ENCODE data around the gene MFRP. TPM values are rescaled to one million over a fixed set of nuclear protein-coding genes. Genes with fewer than 3 reads are reported as not detected.

The MFRP gene
- total RNA-seq, 1 experiment from 2014 or later = not detected

DNA sequence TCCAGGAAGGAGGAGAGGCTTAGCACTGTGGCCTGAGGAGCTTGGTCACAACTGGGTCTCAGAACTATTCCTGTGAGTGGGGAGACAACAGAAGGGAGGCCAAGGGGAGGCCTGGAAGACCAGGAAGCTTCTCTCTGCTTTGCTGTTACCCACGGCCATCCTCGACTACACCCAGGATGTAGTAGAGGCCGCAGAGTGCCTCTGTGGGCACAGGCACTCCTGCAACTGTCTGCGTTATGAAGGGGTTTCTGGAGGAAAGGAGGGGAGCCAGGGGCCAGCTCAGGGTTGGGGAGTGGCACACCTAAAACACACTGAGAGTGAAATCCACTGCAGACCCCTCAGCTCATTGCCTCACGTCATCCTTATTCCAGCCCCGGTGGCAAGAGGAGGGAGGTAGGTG, 3.8 kb upstream of the MFRP start:
- ChIA-PET POLR2A (no interaction called here), CTCF (interaction anchor here (0.6 to 1.7 kb wide), 4 partner anchors 10 to 125 kb away, joined by 3 to 9 read pairs (median 5); no protein-coding TSS in a partner anchor)
- no peak overlapping the region for H3K27ac Mint-ChIP-seq
- ATAC-seq (no peak), DNase-seq (ENCODE audit: low spot score) (no peak)
- H3K36me3 Mint-ChIP-seq = no peaks in the 10 kb centered on the region
- H3K4me1 Mint-ChIP-seq = peaks cover 6% of the 10 kb centered on the region
- TF ChIP-seq TCF7 (CRISPR knock-in tag; IDR thresholded peaks at IDR 0.05; ENCODE audit: low read depth) (no peak), TEAD4 (CRISPR knock-in tag; IDR thresholded peaks at IDR 0.05) (no peak), CBFB (CRISPR knock-in tag; IDR thresholded peaks at IDR 0.05; ENCODE audit: low read depth) (no peak), ZBTB21 (CRISPR knock-in tag; IDR thresholded peaks at IDR 0.05; ENCODE audit: borderline replicate concordance) (no peak), ZNF138 (CRISPR knock-in tag; conservative IDR thresholded peaks at IDR 0.05) (no peak), ZNF423 (CRISPR knock-in tag; IDR thresholded peaks at IDR 0.05) (no peak)
- TF ChIP-seq, protein P1, sequence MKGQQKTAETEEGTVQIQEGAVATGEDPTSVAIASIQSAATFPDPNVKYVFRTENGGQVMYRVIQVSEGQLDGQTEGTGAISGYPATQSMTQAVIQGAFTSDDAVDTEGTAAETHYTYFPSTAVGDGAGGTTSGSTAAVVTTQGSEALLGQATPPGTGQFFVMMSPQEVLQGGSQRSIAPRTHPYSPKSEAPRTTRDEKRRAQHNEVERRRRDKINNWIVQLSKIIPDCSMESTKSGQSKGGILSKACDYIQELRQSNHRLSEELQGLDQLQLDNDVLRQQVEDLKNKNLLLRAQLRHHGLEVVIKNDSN (CRISPR knock-in tag; IDR thresholded peaks at IDR 0.05) = no peak
- TF ChIP-seq, protein P2, sequence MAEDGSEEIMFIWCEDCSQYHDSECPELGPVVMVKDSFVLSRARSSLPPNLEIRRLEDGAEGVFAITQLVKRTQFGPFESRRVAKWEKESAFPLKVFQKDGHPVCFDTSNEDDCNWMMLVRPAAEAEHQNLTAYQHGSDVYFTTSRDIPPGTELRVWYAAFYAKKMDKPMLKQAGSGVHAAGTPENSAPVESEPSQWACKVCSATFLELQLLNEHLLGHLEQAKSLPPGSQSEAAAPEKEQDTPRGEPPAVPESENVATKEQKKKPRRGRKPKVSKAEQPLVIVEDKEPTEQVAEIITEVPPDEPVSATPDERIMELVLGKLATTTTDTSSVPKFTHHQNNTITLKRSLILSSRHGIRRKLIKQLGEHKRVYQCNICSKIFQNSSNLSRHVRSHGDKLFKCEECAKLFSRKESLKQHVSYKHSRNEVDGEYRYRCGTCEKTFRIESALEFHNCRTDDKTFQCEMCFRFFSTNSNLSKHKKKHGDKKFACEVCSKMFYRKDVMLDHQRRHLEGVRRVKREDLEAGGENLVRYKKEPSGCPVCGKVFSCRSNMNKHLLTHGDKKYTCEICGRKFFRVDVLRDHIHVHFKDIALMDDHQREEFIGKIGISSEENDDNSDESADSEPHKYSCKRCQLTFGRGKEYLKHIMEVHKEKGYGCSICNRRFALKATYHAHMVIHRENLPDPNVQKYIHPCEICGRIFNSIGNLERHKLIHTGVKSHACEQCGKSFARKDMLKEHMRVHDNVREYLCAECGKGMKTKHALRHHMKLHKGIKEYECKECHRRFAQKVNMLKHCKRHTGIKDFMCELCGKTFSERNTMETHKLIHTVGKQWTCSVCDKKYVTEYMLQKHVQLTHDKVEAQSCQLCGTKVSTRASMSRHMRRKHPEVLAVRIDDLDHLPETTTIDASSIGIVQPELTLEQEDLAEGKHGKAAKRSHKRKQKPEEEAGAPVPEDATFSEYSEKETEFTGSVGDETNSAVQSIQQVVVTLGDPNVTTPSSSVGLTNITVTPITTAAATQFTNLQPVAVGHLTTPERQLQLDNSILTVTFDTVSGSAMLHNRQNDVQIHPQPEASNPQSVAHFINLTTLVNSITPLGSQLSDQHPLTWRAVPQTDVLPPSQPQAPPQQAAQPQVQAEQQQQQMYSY (CRISPR knock-in tag; IDR thresholded peaks at IDR 0.05) = no peak
- TF ChIP-seq, protein P3, sequence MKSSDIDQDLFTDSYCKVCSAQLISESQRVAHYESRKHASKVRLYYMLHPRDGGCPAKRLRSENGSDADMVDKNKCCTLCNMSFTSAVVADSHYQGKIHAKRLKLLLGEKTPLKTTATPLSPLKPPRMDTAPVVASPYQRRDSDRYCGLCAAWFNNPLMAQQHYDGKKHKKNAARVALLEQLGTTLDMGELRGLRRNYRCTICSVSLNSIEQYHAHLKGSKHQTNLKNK (CRISPR knock-in tag; IDR thresholded peaks at IDR 0.05) = no peak
- no peak overlapping the region for H3K4me3 Mint-ChIP-seq
- H3K27me3 Mint-ChIP-seq (ENCODE audit: low read depth) = peaks cover 39% of the 10 kb centered on the region
- 0 out of 2 replicates have a peak, but pooled peaks cover 4% of the 10 kb centered on the region for H3K9me3 Mint-ChIP-seq

DNA sequence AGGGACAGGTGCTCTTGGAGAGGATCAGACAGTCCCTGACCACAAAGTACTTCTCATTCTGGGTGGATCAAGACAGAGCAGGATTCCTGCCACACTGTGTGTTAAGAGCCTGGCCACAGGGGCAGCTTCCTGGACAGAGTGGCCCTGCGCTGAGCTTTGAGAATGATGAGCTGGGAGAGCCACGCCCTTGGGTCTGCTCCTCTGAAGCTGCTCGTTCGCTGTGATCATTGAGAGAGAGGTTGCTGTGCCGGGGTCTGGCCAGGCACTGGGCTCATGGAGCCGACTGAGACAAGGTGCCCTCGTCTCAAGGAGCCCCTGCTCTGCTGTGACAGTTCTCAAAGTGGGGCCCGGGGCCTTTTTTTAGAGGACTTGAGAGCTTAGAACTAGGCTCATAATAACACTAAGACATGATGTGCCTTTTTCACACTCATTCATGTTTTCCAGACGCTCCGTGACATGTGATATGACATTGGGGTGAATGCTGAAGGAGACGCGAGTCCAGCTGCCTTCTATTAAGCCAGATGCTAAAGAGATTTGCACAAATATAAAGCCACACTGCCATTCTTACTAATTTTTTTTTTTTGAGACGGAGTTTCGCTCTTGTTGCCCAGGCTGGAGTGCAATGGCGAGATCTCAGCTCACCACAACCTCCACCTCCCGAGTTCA, 1.6 kb upstream of the MFRP start:
- Mint-ChIP-seq H3K27me3 (ENCODE audit: low read depth) (peaks cover 56% of the 10 kb centered on the region), H3K27ac (no peak overlapping the region), H3K4me3 (no peak overlapping the region), H3K9me3 (0 out of 2 replicates have a peak, but pooled peaks cover 4% of the 10 kb centered on the region), H3K36me3 (no peaks in the 10 kb centered on the region), H3K4me1 (peaks cover 4% of the 10 kb centered on the region)
- CTCF ChIA-PET = interaction anchor here (0.6 to 2.0 kb wide), 11 partner anchors 8 to 41 kb away, joined by 3 to 14 read pairs (median 3); partner anchors contain the start of gene RNF26
- ATAC-seq (no peak), DNase-seq (ENCODE audit: low spot score) (no peak)
- POLR2A ChIA-PET = interaction anchor here (0.6 kb wide), 1 partner anchor 51 kb away, joined by 4 read pairs; no protein-coding TSS in a partner anchor
- TF ChIP-seq SP1 (CRISPR knock-in tag; conservative IDR thresholded peaks at IDR 0.05) = no peak
- TF ChIP-seq, protein P4, sequence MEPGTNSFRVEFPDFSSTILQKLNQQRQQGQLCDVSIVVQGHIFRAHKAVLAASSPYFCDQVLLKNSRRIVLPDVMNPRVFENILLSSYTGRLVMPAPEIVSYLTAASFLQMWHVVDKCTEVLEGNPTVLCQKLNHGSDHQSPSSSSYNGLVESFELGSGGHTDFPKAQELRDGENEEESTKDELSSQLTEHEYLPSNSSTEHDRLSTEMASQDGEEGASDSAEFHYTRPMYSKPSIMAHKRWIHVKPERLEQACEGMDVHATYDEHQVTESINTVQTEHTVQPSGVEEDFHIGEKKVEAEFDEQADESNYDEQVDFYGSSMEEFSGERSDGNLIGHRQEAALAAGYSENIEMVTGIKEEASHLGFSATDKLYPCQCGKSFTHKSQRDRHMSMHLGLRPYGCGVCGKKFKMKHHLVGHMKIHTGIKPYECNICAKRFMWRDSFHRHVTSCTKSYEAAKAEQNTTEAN (CRISPR knock-in tag; IDR thresholded peaks at IDR 0.05) = no peak
- no peak for TF ChIP-seq ZNF671 (CRISPR knock-in tag; IDR thresholded peaks at IDR 0.05)
- no peak for TF ChIP-seq ZNF396 (CRISPR knock-in tag; IDR thresholded peaks at IDR 0.05; ENCODE audit: borderline replicate concordance)
- no peak for TF ChIP-seq ZNF416 (CRISPR knock-in tag; IDR thresholded peaks at IDR 0.05)
- no peak for TF ChIP-seq FOXJ3 (CRISPR knock-in tag; IDR thresholded peaks at IDR 0.05; ENCODE audit: borderline replicate concordance)
- no peak for TF ChIP-seq GRHL2 (CRISPR knock-in tag; IDR thresholded peaks at IDR 0.05; ENCODE audit: insufficient replicate concordance, severe bottlenecking)
- no peak for TF ChIP-seq GABPB1 (CRISPR knock-in tag; IDR thresholded peaks at IDR 0.05)
- TF ChIP-seq, protein P5, sequence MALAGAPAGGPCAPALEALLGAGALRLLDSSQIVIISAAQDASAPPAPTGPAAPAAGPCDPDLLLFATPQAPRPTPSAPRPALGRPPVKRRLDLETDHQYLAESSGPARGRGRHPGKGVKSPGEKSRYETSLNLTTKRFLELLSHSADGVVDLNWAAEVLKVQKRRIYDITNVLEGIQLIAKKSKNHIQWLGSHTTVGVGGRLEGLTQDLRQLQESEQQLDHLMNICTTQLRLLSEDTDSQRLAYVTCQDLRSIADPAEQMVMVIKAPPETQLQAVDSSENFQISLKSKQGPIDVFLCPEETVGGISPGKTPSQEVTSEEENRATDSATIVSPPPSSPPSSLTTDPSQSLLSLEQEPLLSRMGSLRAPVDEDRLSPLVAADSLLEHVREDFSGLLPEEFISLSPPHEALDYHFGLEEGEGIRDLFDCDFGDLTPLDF (CRISPR knock-in tag; IDR thresholded peaks at IDR 0.05) = no peak
- TF ChIP-seq, protein P6, sequence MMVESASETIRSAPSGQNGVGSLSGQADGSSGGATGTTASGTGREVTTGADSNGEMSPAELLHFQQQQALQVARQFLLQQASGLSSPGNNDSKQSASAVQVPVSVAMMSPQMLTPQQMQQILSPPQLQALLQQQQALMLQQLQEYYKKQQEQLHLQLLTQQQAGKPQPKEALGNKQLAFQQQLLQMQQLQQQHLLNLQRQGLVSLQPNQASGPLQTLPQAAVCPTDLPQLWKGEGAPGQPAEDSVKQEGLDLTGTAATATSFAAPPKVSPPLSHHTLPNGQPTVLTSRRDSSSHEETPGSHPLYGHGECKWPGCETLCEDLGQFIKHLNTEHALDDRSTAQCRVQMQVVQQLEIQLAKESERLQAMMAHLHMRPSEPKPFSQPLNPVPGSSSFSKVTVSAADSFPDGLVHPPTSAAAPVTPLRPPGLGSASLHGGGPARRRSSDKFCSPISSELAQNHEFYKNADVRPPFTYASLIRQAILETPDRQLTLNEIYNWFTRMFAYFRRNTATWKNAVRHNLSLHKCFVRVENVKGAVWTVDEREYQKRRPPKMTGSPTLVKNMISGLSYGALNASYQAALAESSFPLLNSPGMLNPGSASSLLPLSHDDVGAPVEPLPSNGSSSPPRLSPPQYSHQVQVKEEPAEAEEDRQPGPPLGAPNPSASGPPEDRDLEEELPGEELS (CRISPR knock-in tag; IDR thresholded peaks at IDR 0.05) = no peak
- TF ChIP-seq, protein P3 (CRISPR knock-in tag; IDR thresholded peaks at IDR 0.05) = no peak
- no peak for TF ChIP-seq ELF4 (CRISPR knock-in tag; IDR thresholded peaks at IDR 0.05; ENCODE audit: low read depth)
- TF ChIP-seq, protein P7, sequence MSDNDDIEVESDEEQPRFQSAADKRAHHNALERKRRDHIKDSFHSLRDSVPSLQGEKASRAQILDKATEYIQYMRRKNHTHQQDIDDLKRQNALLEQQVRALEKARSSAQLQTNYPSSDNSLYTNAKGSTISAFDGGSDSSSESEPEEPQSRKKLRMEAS (CRISPR knock-in tag; IDR thresholded peaks at IDR 0.05) = no peak
- TF ChIP-seq HMGA2 (CRISPR knock-in tag; IDR thresholded peaks at IDR 0.05) = no peak
- no peak for TF ChIP-seq ZNF232 (CRISPR knock-in tag; IDR thresholded peaks at IDR 0.05)
- no peak for TF ChIP-seq ZNF263 (CRISPR knock-in tag; IDR thresholded peaks at IDR 0.05; ENCODE audit: low read depth)
